Measurements from ENCODE around the gene CCDC88A. TPM values are rescaled to one million over a fixed set of nuclear protein-coding genes. Genes with fewer than 3 reads are reported as not detected.

Gene CCDC88A
- total RNA-seq, 2 donors from 2014 or later: 50.0 to 74.5 TPM

- DNase-seq (ENCODE audit: low spot score) (no peak), ATAC-seq (ENCODE audit: insufficient number of reproducible peaks, low FRiP score, low read depth) (no peak)
- H3K4me3 ChIP-seq: no peak overlapping the region
- no peaks in the 10 kb centered on the region for H3K36me3 ChIP-seq
- TF ChIP-seq CTCF (IDR thresholded peaks at IDR 0.05): no peak
- H3K4me1 ChIP-seq (ENCODE audit: control insufficient read depth in 1 of 2, low read depth in 2 of 2): peaks cover 4 to 5% of the 10 kb centered on the region in 2 donors
- H3K27me3 ChIP-seq (replicated peaks; ENCODE audit: insufficient read depth): no peaks in the 10 kb centered on the region
- no peak overlapping the region for H3K27ac ChIP-seq
- no peaks in the 10 kb centered on the region for H3K9me3 ChIP-seq
These were observed 10.7 kb upstream of the CCDC88A start for GRCh38 chr2:55430211-55430975.

GRCh38 chr2:55428258-55428657, 8.6 kb upstream of the CCDC88A start:
- H3K4me1 ChIP-seq (ENCODE audit: control insufficient read depth in 1 of 2, low read depth in 2 of 2): peaks cover 4 to 5% of the 10 kb centered on the region in 2 donors
- no peaks in the 10 kb centered on the region for H3K9me3 ChIP-seq
- no peak for ATAC-seq (ENCODE audit: insufficient number of reproducible peaks, low FRiP score, low read depth)
- no peaks in the 10 kb centered on the region for H3K36me3 ChIP-seq
- H3K4me3 ChIP-seq: no peak overlapping the region
- DNase-seq (ENCODE audit: low spot score): no peak
- no peak overlapping the region for H3K27ac ChIP-seq
- no peaks in the 10 kb centered on the region for H3K27me3 ChIP-seq (replicated peaks; ENCODE audit: insufficient read depth)
- TF ChIP-seq CTCF (IDR thresholded peaks at IDR 0.05): no peak

- Histone ChIP-seq H3K4me3 (no peak overlapping the region), H3K9me3 (no peaks in the 10 kb centered on the region), H3K36me3 (no peaks in the 10 kb centered on the region), H3K4me1 (ENCODE audit: control insufficient read depth in 1 of 2, low read depth in 2 of 2) (no peaks in the 10 kb centered on the region), H3K27ac (no peak overlapping the region), H3K27me3 (replicated peaks; ENCODE audit: insufficient read depth) (no peaks in the 10 kb centered on the region)
- no peak for DNase-seq (ENCODE audit: low spot score)
- TF ChIP-seq CTCF (IDR thresholded peaks at IDR 0.05): no peak
- no peak for ATAC-seq (ENCODE audit: insufficient number of reproducible peaks, low FRiP score, low read depth)
These were observed 5.8 kb upstream of the CCDC88A start for GRCh38 chr2:55425431-55425831.

GRCh38 chr2:55422876-55423665, 3.4 kb upstream of the CCDC88A start:
- no peak overlapping the region for H3K4me3 ChIP-seq
- H3K27me3 ChIP-seq (replicated peaks; ENCODE audit: insufficient read depth): no peaks in the 10 kb centered on the region
- H3K9me3 ChIP-seq: no peaks in the 10 kb centered on the region
- H3K36me3 ChIP-seq: no peaks in the 10 kb centered on the region
- no peak for ATAC-seq (ENCODE audit: insufficient number of reproducible peaks, low FRiP score, low read depth)
- DNase-seq (ENCODE audit: low spot score): no peak
- no peak for TF ChIP-seq CTCF (IDR thresholded peaks at IDR 0.05)
- no peaks in the 10 kb centered on the region for H3K4me1 ChIP-seq (ENCODE audit: control insufficient read depth in 1 of 2, low read depth in 2 of 2)
- no peak overlapping the region for H3K27ac ChIP-seq

- Histone ChIP-seq H3K27me3 (replicated peaks; ENCODE audit: insufficient read depth) (no peaks in the 10 kb centered on the region), H3K4me1 (ENCODE audit: control insufficient read depth in 1 of 2, low read depth in 2 of 2) (peaks cover 6 to 8% of the 10 kb centered on the region in 2 donors), H3K9me3 (no peaks in the 10 kb centered on the region), H3K27ac (no peak overlapping the region), H3K36me3 (no peaks in the 10 kb centered on the region), H3K4me3 (no peak overlapping the region)
- ATAC-seq (ENCODE audit: insufficient number of reproducible peaks, low FRiP score, low read depth) (no peak), DNase-seq (ENCODE audit: low spot score) (no peak)
- no peak for TF ChIP-seq CTCF (IDR thresholded peaks at IDR 0.05)
These were observed 1.7 kb upstream of the CCDC88A start for GRCh38 chr2:55421326-55421725.
